ENCODE results near the gene PLEKHJ1. TPM values are rescaled to one million over a fixed set of nuclear protein-coding genes. Genes with fewer than 3 reads are reported as not detected.

PLEKHJ1 gene
- polyA plus RNA-seq, 1 donor, result 115 TPM

GRCh38 chr19:2216361-2217225 is 19.5 kb downstream of the PLEKHJ1 start:
- no CpG with 5 or more reads among the region's 43 CpGs for WGBS (ENCODE audit: insufficient coverage, low lambda C conversion rate)
- no peak for DNase-seq
- Histone ChIP-seq H3K4me1 (ENCODE audit: control insufficient read depth, insufficient read depth, low read length) (peaks cover 31% of the 10 kb centered on the region), H3K4me3 (ENCODE audit: low read length) (no peak overlapping the region), H3K9me3 (ENCODE audit: control insufficient read depth, low read depth, low read length) (peaks cover 5% of the 10 kb centered on the region), H3K36me3 (ENCODE audit: control insufficient read depth, insufficient read depth, low read length) (peaks cover 73% of the 10 kb centered on the region), H3K27me3 (ENCODE audit: control insufficient read depth, insufficient read depth, low read length) (no peaks in the 10 kb centered on the region), H3K27ac (ENCODE audit: low read length) (no peak overlapping the region)

- DNase-seq, result no peak
- peaks cover 33% of the 10 kb centered on the region for H3K4me1 ChIP-seq (ENCODE audit: control insufficient read depth, insufficient read depth, low read length)
- peaks cover 8% of the 10 kb centered on the region for H3K9me3 ChIP-seq (ENCODE audit: control insufficient read depth, low read depth, low read length)
- H3K36me3 ChIP-seq (ENCODE audit: control insufficient read depth, insufficient read depth, low read length), result peaks cover 80% of the 10 kb centered on the region
- H3K4me3 ChIP-seq (ENCODE audit: low read length), result no peak overlapping the region
- whole genome bisulfite sequencing (ENCODE audit: insufficient coverage, low lambda C conversion rate), result no CpG with 5 or more reads among the region's 31 CpGs
- no peak overlapping the region for H3K27ac ChIP-seq (ENCODE audit: low read length)
- no peaks in the 10 kb centered on the region for H3K27me3 ChIP-seq (ENCODE audit: control insufficient read depth, insufficient read depth, low read length)
These were observed 20.8 kb downstream of the PLEKHJ1 start for GRCh38 chr19:2215281-2215751.

- peaks cover 33% of the 10 kb centered on the region for H3K4me1 ChIP-seq (ENCODE audit: control insufficient read depth, insufficient read depth, low read length)
- peak overlapping the region; percentile 83 for H3K27ac ChIP-seq (ENCODE audit: low read length)
- H3K27me3 ChIP-seq (ENCODE audit: control insufficient read depth, insufficient read depth, low read length), result no peaks in the 10 kb centered on the region
- H3K9me3 ChIP-seq (ENCODE audit: control insufficient read depth, low read depth, low read length), result peaks cover 8% of the 10 kb centered on the region
- WGBS (ENCODE audit: insufficient coverage, low lambda C conversion rate), result no CpG with 5 or more reads among the region's 17 CpGs
- peaks cover 80% of the 10 kb centered on the region for H3K36me3 ChIP-seq (ENCODE audit: control insufficient read depth, insufficient read depth, low read length)
- DNase-seq, result no peak
- H3K4me3 ChIP-seq (ENCODE audit: low read length), result no peak overlapping the region
These were observed 21.9 kb downstream of the PLEKHJ1 start for GRCh38 chr19:2214251-2214650.

GRCh38 chr19:2213799-2214198 is 22.3 kb downstream of the PLEKHJ1 start:
- H3K27me3 ChIP-seq (ENCODE audit: control insufficient read depth, insufficient read depth, low read length), result no peaks in the 10 kb centered on the region
- H3K4me1 ChIP-seq (ENCODE audit: control insufficient read depth, insufficient read depth, low read length), result peaks cover 34% of the 10 kb centered on the region
- DNase-seq, result peak in 1 of 2 donors; percentile 47
- WGBS (ENCODE audit: insufficient coverage, low lambda C conversion rate), result 100% methylated on average over 1 of the region's 26 CpGs
- H3K9me3 ChIP-seq (ENCODE audit: control insufficient read depth, low read depth, low read length), result peaks cover 8% of the 10 kb centered on the region
- peak overlapping the region; percentile 83 for H3K27ac ChIP-seq (ENCODE audit: low read length)
- H3K36me3 ChIP-seq (ENCODE audit: control insufficient read depth, insufficient read depth, low read length), result peaks cover 79% of the 10 kb centered on the region
- peak overlapping the region; percentile 17 for H3K4me3 ChIP-seq (ENCODE audit: low read length)

- H3K36me3 ChIP-seq (ENCODE audit: control insufficient read depth, insufficient read depth, low read length), result peaks cover 82% of the 10 kb centered on the region
- no peaks in the 10 kb centered on the region for H3K27me3 ChIP-seq (ENCODE audit: control insufficient read depth, insufficient read depth, low read length)
- peak overlapping the region; percentile 83 for H3K27ac ChIP-seq (ENCODE audit: low read length)
- H3K9me3 ChIP-seq (ENCODE audit: control insufficient read depth, low read depth, low read length), result peaks cover 8% of the 10 kb centered on the region
- H3K4me1 ChIP-seq (ENCODE audit: control insufficient read depth, insufficient read depth, low read length), result peaks cover 39% of the 10 kb centered on the region
- peak; percentile 84 to 92 for DNase-seq
- no CpG with 5 or more reads among the region's 21 CpGs for WGBS (ENCODE audit: insufficient coverage, low lambda C conversion rate)
- peak overlapping the region; percentile 17 for H3K4me3 ChIP-seq (ENCODE audit: low read length)
These were observed 23.0 kb downstream of the PLEKHJ1 start for GRCh38 chr19:2212861-2213711.

DNA sequence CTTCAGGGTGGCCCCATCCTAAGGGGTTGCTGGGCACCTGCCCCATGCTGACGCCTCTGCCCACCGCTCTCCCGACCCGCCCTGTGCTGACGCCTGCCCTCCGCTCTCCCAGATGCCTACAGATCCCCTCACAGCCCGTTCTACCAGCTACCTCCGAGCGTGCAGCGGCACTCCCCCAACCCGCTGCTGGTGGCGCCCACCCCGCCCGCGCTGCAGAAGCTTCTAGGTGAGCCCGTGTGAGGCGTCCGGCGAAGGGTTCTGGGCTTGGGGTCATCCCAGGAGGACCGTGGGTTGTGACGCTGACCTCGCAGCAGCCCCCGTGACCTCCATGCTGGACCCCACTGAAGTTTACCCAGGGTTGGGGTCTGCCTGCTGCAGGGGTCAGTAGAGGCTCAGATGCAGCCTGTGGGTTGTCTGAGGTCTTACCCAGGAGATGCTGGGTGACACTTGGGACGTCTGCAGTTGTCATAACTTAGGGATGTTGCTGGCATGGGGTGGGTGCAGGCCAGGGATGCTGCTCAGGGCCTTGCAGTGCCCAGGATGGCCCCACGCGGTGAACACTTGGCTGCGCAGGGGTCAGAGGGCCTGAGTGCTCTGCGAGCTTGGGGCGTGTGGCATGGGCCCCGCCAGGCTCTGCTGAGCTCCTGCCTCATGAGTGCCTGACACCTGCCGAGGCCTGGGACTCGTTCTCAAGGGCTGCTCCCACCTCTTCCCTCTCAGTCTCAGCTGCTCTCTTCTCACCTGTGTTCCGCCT is 25.0 kb downstream of the PLEKHJ1 start:
- peaks cover 8% of the 10 kb centered on the region for H3K9me3 ChIP-seq (ENCODE audit: control insufficient read depth, low read depth, low read length)
- peaks cover 82% of the 10 kb centered on the region for H3K36me3 ChIP-seq (ENCODE audit: control insufficient read depth, insufficient read depth, low read length)
- H3K27me3 ChIP-seq (ENCODE audit: control insufficient read depth, insufficient read depth, low read length), result no peaks in the 10 kb centered on the region
- WGBS (ENCODE audit: insufficient coverage, low lambda C conversion rate), result no CpG with 5 or more reads among the region's 33 CpGs
- peak overlapping the region; percentile 83 for H3K27ac ChIP-seq (ENCODE audit: low read length)
- peaks cover 42% of the 10 kb centered on the region for H3K4me1 ChIP-seq (ENCODE audit: control insufficient read depth, insufficient read depth, low read length)
- no peak overlapping the region for H3K4me3 ChIP-seq (ENCODE audit: low read length)
- no peak for DNase-seq

- WGBS (ENCODE audit: insufficient coverage, low lambda C conversion rate), result no CpG with 5 or more reads among the region's 21 CpGs
- Histone ChIP-seq H3K9me3 (ENCODE audit: control insufficient read depth, low read depth, low read length) (peaks cover 8% of the 10 kb centered on the region), H3K4me1 (ENCODE audit: control insufficient read depth, insufficient read depth, low read length) (peaks cover 42% of the 10 kb centered on the region), H3K27ac (ENCODE audit: low read length) (no peak overlapping the region), H3K27me3 (ENCODE audit: control insufficient read depth, insufficient read depth, low read length) (no peaks in the 10 kb centered on the region), H3K36me3 (ENCODE audit: control insufficient read depth, insufficient read depth, low read length) (peaks cover 72% of the 10 kb centered on the region), H3K4me3 (ENCODE audit: low read length) (no peak overlapping the region)
- no peak for DNase-seq
These were observed 25.9 kb downstream of the PLEKHJ1 start for GRCh38 chr19:2210206-2210605.

GRCh38 chr19:2209408-2209807 is 26.7 kb downstream of the PLEKHJ1 start:
- WGBS (ENCODE audit: insufficient coverage, low lambda C conversion rate), result no CpG with 5 or more reads among the region's 17 CpGs
- H3K4me1 ChIP-seq (ENCODE audit: control insufficient read depth, insufficient read depth, low read length), result peaks cover 42% of the 10 kb centered on the region
- peaks cover 64% of the 10 kb centered on the region for H3K36me3 ChIP-seq (ENCODE audit: control insufficient read depth, insufficient read depth, low read length)
- H3K27ac ChIP-seq (ENCODE audit: low read length), result no peak overlapping the region
- no peak for DNase-seq
- H3K27me3 ChIP-seq (ENCODE audit: control insufficient read depth, insufficient read depth, low read length), result no peaks in the 10 kb centered on the region
- H3K9me3 ChIP-seq (ENCODE audit: control insufficient read depth, low read depth, low read length), result peaks cover 8% of the 10 kb centered on the region
- no peak overlapping the region for H3K4me3 ChIP-seq (ENCODE audit: low read length)

DNA sequence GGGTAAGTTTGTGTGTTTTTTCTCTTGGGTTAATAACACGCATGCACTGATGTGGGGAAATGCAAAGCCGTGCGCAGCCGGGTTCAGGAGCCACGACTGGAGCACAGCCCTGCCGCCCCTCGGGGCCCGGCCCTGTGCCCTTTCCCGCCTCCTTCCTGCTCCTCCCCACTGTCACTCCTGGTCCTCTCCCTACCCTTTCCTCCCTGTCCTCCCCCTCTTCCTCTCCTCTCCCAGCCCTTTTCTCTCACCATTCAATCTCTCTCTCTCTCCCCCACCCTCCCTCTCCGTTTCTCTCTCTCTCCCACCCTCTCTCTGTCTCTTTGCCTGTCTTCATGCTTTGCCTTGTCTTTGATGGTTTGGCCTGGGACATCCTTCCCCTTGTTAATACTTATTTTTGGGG is 27.2 kb downstream of the PLEKHJ1 start:
- 67% methylated on average over 1 of the region's 10 CpGs for WGBS (ENCODE audit: insufficient coverage, low lambda C conversion rate)
- Histone ChIP-seq H3K36me3 (ENCODE audit: control insufficient read depth, insufficient read depth, low read length) (peaks cover 60% of the 10 kb centered on the region), H3K4me3 (ENCODE audit: low read length) (no peak overlapping the region), H3K9me3 (ENCODE audit: control insufficient read depth, low read depth, low read length) (peaks cover 6% of the 10 kb centered on the region), H3K4me1 (ENCODE audit: control insufficient read depth, insufficient read depth, low read length) (peaks cover 42% of the 10 kb centered on the region), H3K27me3 (ENCODE audit: control insufficient read depth, insufficient read depth, low read length) (no peaks in the 10 kb centered on the region), H3K27ac (ENCODE audit: low read length) (no peak overlapping the region)
- DNase-seq, result no peak

All from large intestine (tissue), 3 donors.